Measurements from ENCODE around the gene ZNF618. TPM values are rescaled to one million over a fixed set of nuclear protein-coding genes. Genes with fewer than 3 reads are reported as not detected.
A peak's percentile ranks its signal among the peaks of the same experiment; 100 is the strongest.

ZNF618 gene
- total RNA-seq, 1 donor from 2014 or later = 10.2 TPM

DNA sequence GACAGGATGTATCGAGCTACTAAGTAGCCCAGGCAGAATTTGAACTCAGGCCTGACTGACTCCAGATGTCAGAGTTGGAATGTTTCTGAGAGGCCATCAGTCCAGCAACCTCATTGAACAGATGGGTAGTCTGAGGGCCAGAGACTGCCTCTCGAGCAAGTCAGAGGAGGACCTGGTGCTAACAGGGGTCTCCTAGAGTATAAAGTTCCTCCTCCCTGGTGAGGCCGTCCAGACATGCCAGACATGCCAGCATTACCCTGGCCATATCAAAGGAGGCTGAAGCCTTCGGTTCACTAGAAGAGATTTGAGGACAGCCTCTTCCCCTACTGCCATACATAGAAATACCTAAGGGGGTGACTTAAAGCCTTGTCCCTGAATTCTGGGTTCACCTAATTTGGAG is 81.2 kb downstream of the ZNF618 start:
- TF ChIP-seq, protein P1, sequence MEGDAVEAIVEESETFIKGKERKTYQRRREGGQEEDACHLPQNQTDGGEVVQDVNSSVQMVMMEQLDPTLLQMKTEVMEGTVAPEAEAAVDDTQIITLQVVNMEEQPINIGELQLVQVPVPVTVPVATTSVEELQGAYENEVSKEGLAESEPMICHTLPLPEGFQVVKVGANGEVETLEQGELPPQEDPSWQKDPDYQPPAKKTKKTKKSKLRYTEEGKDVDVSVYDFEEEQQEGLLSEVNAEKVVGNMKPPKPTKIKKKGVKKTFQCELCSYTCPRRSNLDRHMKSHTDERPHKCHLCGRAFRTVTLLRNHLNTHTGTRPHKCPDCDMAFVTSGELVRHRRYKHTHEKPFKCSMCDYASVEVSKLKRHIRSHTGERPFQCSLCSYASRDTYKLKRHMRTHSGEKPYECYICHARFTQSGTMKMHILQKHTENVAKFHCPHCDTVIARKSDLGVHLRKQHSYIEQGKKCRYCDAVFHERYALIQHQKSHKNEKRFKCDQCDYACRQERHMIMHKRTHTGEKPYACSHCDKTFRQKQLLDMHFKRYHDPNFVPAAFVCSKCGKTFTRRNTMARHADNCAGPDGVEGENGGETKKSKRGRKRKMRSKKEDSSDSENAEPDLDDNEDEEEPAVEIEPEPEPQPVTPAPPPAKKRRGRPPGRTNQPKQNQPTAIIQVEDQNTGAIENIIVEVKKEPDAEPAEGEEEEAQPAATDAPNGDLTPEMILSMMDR (IDR thresholded peaks at IDR 0.05) = no peak
- no peaks in the 10 kb centered on the region for H3K27me3 ChIP-seq (ENCODE audit: low read depth)
- no peaks in the 10 kb centered on the region for H3K36me3 ChIP-seq
- no peak overlapping the region for H3K27ac ChIP-seq
- H3K4me1 ChIP-seq = peaks cover 27% of the 10 kb centered on the region
- H3K4me3 ChIP-seq = no peak overlapping the region
- intact Hi-C loops (cut with DNase I) = no loop called here
- ATAC-seq = peak in 1 of 2 donors; percentile 18
- H3K9me3 ChIP-seq = no peaks in the 10 kb centered on the region
- DNase-seq = no peak

DNA sequence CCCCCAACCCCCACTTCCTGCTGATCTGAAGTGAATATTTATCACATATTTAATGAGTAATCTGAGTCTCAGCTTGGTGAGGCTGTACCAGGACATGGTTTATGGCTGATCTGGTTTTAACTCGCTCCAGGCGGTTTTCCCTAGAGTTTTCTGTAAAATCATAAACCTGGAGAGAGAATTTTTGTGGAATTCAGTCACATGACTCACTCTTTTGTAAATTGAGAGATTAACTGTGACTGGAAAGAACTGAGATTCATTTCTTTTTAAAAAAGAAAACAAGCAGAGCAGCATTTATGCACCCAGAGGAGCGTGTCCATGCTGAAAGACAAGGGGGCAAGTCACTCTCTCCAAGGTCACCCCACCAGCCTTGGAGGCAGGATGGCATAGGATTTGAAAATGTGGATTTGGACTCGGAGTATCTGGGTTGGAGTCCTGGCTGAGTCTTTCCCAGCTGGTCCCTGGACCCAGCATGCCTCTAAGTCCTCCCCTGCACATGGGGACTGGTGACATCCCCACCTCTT is 81.8 kb downstream of the ZNF618 start:
- TF ChIP-seq, protein P1 (IDR thresholded peaks at IDR 0.05) = no peak
- no peak for ATAC-seq
- H3K27me3 ChIP-seq (ENCODE audit: low read depth) = no peaks in the 10 kb centered on the region
- no peak overlapping the region for H3K4me3 ChIP-seq
- H3K36me3 ChIP-seq = no peaks in the 10 kb centered on the region
- H3K27ac ChIP-seq = no peak overlapping the region
- no peaks in the 10 kb centered on the region for H3K9me3 ChIP-seq
- no peak for DNase-seq
- intact Hi-C loops (cut with DNase I) = no loop called here
- peaks cover 27% of the 10 kb centered on the region for H3K4me1 ChIP-seq

DNA sequence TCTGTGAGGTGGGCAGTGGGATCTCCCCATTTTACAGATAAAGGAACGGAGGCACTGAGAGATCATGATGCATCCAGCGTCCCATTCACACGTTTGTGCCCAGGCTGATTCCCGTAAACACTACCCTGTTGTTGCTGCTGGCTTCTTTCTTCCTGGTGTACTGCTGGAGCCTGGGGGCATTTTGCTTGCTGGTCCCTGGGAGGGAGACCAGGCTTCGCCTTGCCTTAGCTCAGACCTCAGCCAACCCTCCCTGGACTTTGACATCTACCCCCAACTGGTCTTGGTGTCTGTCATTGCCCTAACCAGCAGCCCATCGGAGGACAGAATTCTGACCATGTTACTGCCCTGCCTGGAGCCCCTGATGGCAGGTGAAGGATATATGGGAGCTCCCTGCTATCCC is 82.4 kb downstream of the ZNF618 start:
- Histone ChIP-seq H3K36me3 (no peaks in the 10 kb centered on the region), H3K27ac (no peak overlapping the region), H3K9me3 (no peaks in the 10 kb centered on the region), H3K4me1 (peaks cover 28% of the 10 kb centered on the region), H3K4me3 (no peak overlapping the region), H3K27me3 (ENCODE audit: low read depth) (no peaks in the 10 kb centered on the region)
- TF ChIP-seq, protein P1 (IDR thresholded peaks at IDR 0.05) = no peak
- intact Hi-C loops (cut with DNase I) = no loop called here
- no peak for DNase-seq
- ATAC-seq = no peak

DNA sequence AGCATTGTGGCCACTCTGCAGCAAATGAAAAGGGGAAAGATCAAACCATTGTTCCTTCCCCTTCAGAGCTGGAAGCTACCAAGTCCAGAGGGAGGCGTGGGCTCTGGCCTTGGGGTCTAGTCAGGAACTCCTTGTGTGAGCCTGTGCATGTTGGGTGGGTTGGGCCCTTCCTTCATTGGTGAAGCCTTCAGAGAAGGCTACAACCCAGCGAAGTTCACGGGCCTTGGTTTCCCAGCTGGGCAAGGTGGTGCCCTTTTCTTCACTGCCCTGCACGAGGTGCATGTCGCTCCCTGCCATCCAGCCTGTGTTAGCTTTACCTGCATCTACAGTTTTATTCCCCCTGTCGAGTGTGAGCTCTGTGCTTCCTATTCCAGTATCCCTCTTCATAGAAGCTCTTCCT is 84.7 kb downstream of the ZNF618 start:
- TF ChIP-seq, protein P1 (IDR thresholded peaks at IDR 0.05) = no peak
- intact Hi-C loops (cut with DNase I) = no loop called here
- H3K9me3 ChIP-seq = no peaks in the 10 kb centered on the region
- H3K4me3 ChIP-seq = no peak overlapping the region
- DNase-seq (no peak), ATAC-seq (no peak)
- no peaks in the 10 kb centered on the region for H3K27me3 ChIP-seq (ENCODE audit: low read depth)
- H3K4me1 ChIP-seq = peaks cover 20% of the 10 kb centered on the region
- H3K36me3 ChIP-seq = no peaks in the 10 kb centered on the region
- no peak overlapping the region for H3K27ac ChIP-seq

DNA sequence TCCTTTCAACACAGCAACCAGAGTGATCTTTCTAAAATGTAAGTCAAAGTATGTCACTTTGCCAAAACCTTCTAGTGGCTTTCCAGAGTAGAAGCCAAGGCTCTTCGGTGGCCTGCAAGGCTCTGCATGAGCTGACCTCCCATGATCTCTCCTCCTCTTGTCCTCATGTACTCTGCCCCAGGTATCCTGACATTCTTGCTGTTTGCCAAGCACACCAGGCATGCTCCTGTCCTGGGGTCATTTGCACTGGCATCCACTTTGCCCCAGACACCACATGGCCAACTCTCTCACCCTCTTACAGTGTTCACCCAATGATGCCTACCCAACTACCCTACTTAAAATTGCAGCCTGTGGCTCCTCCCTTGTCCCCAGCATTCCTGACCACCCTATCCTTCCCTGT is 86.3 kb downstream of the ZNF618 start:
- Histone ChIP-seq H3K9me3 (no peaks in the 10 kb centered on the region), H3K27ac (no peak overlapping the region), H3K4me1 (peaks cover 15% of the 10 kb centered on the region), H3K36me3 (no peaks in the 10 kb centered on the region), H3K4me3 (no peak overlapping the region), H3K27me3 (ENCODE audit: low read depth) (no peaks in the 10 kb centered on the region)
- intact Hi-C loops (cut with DNase I) = no loop called here
- DNase-seq (no peak), ATAC-seq (no peak)
- TF ChIP-seq, protein P1 (IDR thresholded peaks at IDR 0.05) = no peak

All from lower lobe of right lung (tissue), 2 donors.